NB4 (cell line): ENCODE data around the gene TFPI.

Source experiments
- DNase-seq: peaks from one replicate; pipeline ENCODE4 v3.0.0; 2010; ENCODE audit warnings: low read depth
- H3K4me3 ChIP-seq: one replicate; pipeline ENCODE4 v1.5.1; 2011; ENCODE audit warnings: mild to moderate bottlenecking, low read depth, low read length, moderate library complexity
- CTCF ChIP-seq: IDR thresholded peaks from one replicate; pipeline ENCODE4 v1.5.1; 2012; ENCODE audit warnings: low read depth, low read length
- MYC ChIP-seq: IDR thresholded peaks from 2 replicates; pipeline ENCODE4 v1.6.1; 2011; ENCODE audit warnings: low read depth, low read length
- POLR2A ChIP-seq: IDR thresholded peaks from 2 replicates; pipeline ENCODE4 v1.6.1; 2011; ENCODE audit warnings: mild to moderate bottlenecking; ENCODE audit not compliant: insufficient read length; ENCODE audit errors: extremely low read depth
- TF ChIP-seq, protein P1 (sequence below): IDR thresholded peaks from 2 replicates; pipeline ENCODE4 v1.6.1; 2011; ENCODE audit warnings: low read depth, low read length

TFPI gene

GRCh38 chr2:187482796-187483195 is 71.4 kb downstream of the TFPI start:
- no peak for DNase-seq

GRCh38 chr2:187481543-187481942 is 72.7 kb downstream of the TFPI start:
- TF ChIP-seq, protein P1, sequence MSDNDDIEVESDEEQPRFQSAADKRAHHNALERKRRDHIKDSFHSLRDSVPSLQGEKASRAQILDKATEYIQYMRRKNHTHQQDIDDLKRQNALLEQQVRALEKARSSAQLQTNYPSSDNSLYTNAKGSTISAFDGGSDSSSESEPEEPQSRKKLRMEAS, result no peak
- TF ChIP-seq POLR2A, result no peak
- H3K4me3 ChIP-seq, result no peak overlapping the region
- no peak for DNase-seq

More at GRCh38 chr2:187482796-187483195, 71.4 kb downstream of the TFPI start:
- TF ChIP-seq CTCF (no peak), POLR2A (no peak), MYC (no peak)
- TF ChIP-seq, protein P1, result no peak
- no peak overlapping the region for H3K4me3 ChIP-seq

DNA sequence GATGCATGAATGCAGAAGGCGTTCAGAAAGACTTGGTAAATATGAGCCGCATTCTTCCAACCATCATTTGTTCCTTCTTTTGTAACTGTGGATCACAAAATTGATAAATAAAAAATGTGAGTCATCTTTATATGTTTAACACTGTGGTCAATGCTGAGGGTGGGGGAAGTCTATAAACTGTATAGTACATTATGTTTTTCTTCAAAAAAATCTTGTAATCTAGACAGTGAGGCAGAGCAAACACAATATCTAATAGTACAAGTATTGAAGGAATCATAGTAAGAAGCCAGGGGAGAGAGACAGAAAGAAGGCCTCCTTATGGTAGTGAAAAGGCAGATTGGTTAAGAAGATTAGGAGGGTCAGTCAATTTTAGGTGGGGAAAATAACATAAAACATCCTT is 75.5 kb downstream of the TFPI start:
- TF ChIP-seq MYC, result no peak
- TF ChIP-seq, protein P1, result no peak
- no peak for TF ChIP-seq POLR2A
- TF ChIP-seq CTCF, result no peak
- DNase-seq, result no peak
- no peak overlapping the region for H3K4me3 ChIP-seq

GRCh38 chr2:187477051-187477450 is 77.2 kb downstream of the TFPI start:
- H3K4me3 ChIP-seq, result no peak overlapping the region
- TF ChIP-seq POLR2A (no peak), MYC (no peak), CTCF (no peak)
- TF ChIP-seq, protein P1, result no peak
- DNase-seq, result no peak

- peak; percentile 45 for DNase-seq
- TF ChIP-seq MYC (no peak), CTCF (no peak), POLR2A (no peak)
- TF ChIP-seq, protein P1, result no peak
- no peak overlapping the region for H3K4me3 ChIP-seq
These were observed 78.6 kb downstream of the TFPI start for GRCh38 chr2:187475499-187476248.

DNA sequence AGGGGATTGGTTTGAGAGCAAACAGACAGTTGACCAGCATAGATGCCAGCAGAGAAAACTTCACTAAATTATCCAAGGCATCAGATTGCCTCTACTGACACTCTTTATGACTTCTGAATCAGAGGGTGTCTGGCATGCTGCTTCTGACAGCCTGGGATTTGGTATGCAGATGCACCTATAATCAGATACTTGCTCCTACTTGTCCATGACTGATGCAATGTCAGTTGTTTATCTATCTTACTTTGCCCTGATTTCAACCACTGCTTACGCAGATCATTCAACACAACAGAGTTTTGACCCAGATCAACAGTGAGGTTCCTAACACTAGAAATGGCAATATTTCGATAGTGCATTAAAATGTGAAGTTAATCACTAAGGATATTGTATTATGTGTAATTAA is 83.5 kb downstream of the TFPI start:
- TF ChIP-seq, protein P1, result no peak
- TF ChIP-seq CTCF, result no peak
- DNase-seq, result no peak
- no peak overlapping the region for H3K4me3 ChIP-seq
